Measurements from ENCODE around the gene ATP23. TPM values are rescaled to one million over a fixed set of nuclear protein-coding genes. Genes with fewer than 3 reads are reported as not detected.

Gene ATP23
- 10 to 100 TPM in 2 of 4 donors, 1 to 10 TPM in 2; 6.4 to 11.9 (median 8.4) TPM for total RNA-seq
- 14.3 TPM for polyA plus RNA-seq
- long read RNA-seq, donor 1, transcript ATP23-201 (6 exons, 1,245 nt) = major isoform, 7 of 9 reads
- long read RNA-seq, donor 1, partial matches to known transcripts = 0 of 9 reads
- long read RNA-seq, donor 1, other reads (novel, unspliced or antisense) = 2 of 9 reads
- long read RNA-seq, donor 2, partial matches to known transcripts = 0 of 6 reads
- long read RNA-seq, donor 2, other reads (novel, unspliced or antisense) = 3 of 6 reads
- long read RNA-seq, donor 3, transcript ATP23-201 (6 exons, 1,245 nt) = major isoform, 8 of 10 reads
- long read RNA-seq, donor 3, partial matches to known transcripts = 0 of 10 reads
- long read RNA-seq, donor 3, other reads (novel, unspliced or antisense) = 2 of 10 reads
- long read RNA-seq, donor 4, partial matches to known transcripts = 0 of 2 reads
- long read RNA-seq, donor 4, other reads (novel, unspliced or antisense) = 1 of 2 reads

GRCh38 chr12:57941165-57941894 lies at the start of gene ATP23:
ATP23 (plus strand) TSS chr12:57941567; CDS start chr12:57941702, 135 bp downstream.
- DNase-seq (peak; percentile 90 to 97 (median 94)), ATAC-seq (peak; percentile 95)
- under 1% methylated on average over 55 of the region's 55 CpGs for WGBS
- peak within 1 kb of the TSS; percentile 72 for H3K4me3 ChIP-seq (ENCODE audit: low read length)
- no peaks in the 10 kb centered on the region for H3K9me3 ChIP-seq (ENCODE audit: control insufficient read depth, low read length)
- H3K27ac ChIP-seq (ENCODE audit: low read length) = peak within 1 kb of the TSS; percentile 91
- H3K27me3 ChIP-seq (ENCODE audit: control insufficient read depth, insufficient read depth) = no peaks in the 10 kb centered on the region
- intact Hi-C loops (cut with DNase I) = no loop called here
- no peaks in the 10 kb centered on the region for H3K4me1 ChIP-seq (ENCODE audit: control insufficient read depth, insufficient read depth, low read length)

- no peak overlapping the region for H3K4me3 ChIP-seq (ENCODE audit: low read length)
- H3K4me1 ChIP-seq (ENCODE audit: control insufficient read depth, insufficient read depth, low read length) = peaks cover 47% of the 10 kb centered on the region
- 66% methylated on average over 9 of the region's 9 CpGs for WGBS
- peak overlapping the region; percentile 37 for H3K27ac ChIP-seq (ENCODE audit: low read length)
- no peaks in the 10 kb centered on the region for H3K27me3 ChIP-seq (ENCODE audit: control insufficient read depth, insufficient read depth)
- ATAC-seq (no peak), DNase-seq (peak in 1 of 3 donors; percentile 47)
- no peaks in the 10 kb centered on the region for H3K9me3 ChIP-seq (ENCODE audit: control insufficient read depth, low read length)
- intact Hi-C loops (cut with DNase I) = loop anchor here in 1 of 4 donors (5.0 kb wide), 1 partner anchor 45 kb away; the partner anchor contains the start of gene CTDSP2
Observed at GRCh38 chr12:57892232-57892972, 49.0 kb upstream of the ATP23 start.

- Histone ChIP-seq H3K4me3 (ENCODE audit: low read length) (no peak overlapping the region), H3K27me3 (ENCODE audit: control insufficient read depth, insufficient read depth) (no peaks in the 10 kb centered on the region), H3K27ac (ENCODE audit: low read length) (peak overlapping the region; percentile 100), H3K9me3 (ENCODE audit: control insufficient read depth, low read length) (no peaks in the 10 kb centered on the region), H3K4me1 (ENCODE audit: control insufficient read depth, insufficient read depth, low read length) (peaks cover 45% of the 10 kb centered on the region)
- intact Hi-C loops (cut with DNase I) = loop anchor here in 1 of 4 donors (5.0 kb wide), 1 partner anchor 46 kb away; the partner anchor contains the start of gene CTDSP2
- DNase-seq (peak; percentile 94 to 98 (median 97)), ATAC-seq (peak; percentile 74 to 79)
- 10% methylated on average over 13 of the region's 13 CpGs for WGBS
Observed at GRCh38 chr12:57893431-57894353, 47.7 kb upstream of the ATP23 start.

- WGBS = 58% methylated on average over 6 of the region's 6 CpGs
- no peak overlapping the region for H3K4me3 ChIP-seq (ENCODE audit: low read length)
- H3K9me3 ChIP-seq (ENCODE audit: control insufficient read depth, low read length) = no peaks in the 10 kb centered on the region
- intact Hi-C loops (cut with DNase I) = loop anchor here in 2 of 4 donors (5.0 kb wide), 2 partner anchors 47 to 62 kb away; partner anchors contain the start of gene CTDSP2 (in 2 of the 2)
- DNase-seq = no peak
- ATAC-seq = no peak
- peaks cover 42% of the 10 kb centered on the region for H3K4me1 ChIP-seq (ENCODE audit: control insufficient read depth, insufficient read depth, low read length)
- H3K27ac ChIP-seq (ENCODE audit: low read length) = peak overlapping the region; percentile 100
- no peaks in the 10 kb centered on the region for H3K27me3 ChIP-seq (ENCODE audit: control insufficient read depth, insufficient read depth)
Observed at GRCh38 chr12:57894399-57895292, 46.7 kb upstream of the ATP23 start.

GRCh38 chr12:57895389-57896114 lies 45.8 kb upstream of the ATP23 start:
- Histone ChIP-seq H3K4me1 (ENCODE audit: control insufficient read depth, insufficient read depth, low read length) (peaks cover 38% of the 10 kb centered on the region), H3K9me3 (ENCODE audit: control insufficient read depth, low read length) (no peaks in the 10 kb centered on the region), H3K27me3 (ENCODE audit: control insufficient read depth, insufficient read depth) (no peaks in the 10 kb centered on the region), H3K4me3 (ENCODE audit: low read length) (no peak overlapping the region), H3K27ac (ENCODE audit: low read length) (peak overlapping the region; percentile 100)
- peak in 1 of 3 donors; percentile 57 for DNase-seq
- ATAC-seq = no peak
- intact Hi-C loops (cut with DNase I) = loop anchor here in 1 of 4 donors (5.0 kb wide), 2 partner anchors 48 to 63 kb away; partner anchors contain the start of gene CTDSP2
- 42% methylated on average over 5 of the region's 5 CpGs for WGBS

- 4% methylated on average over 6 of the region's 6 CpGs for WGBS
- peak; percentile 3 for ATAC-seq
Observed at GRCh38 chr12:57896115-57896433, 45.3 kb upstream of the ATP23 start.

GRCh38 chr12:57896434-57897201 lies 44.7 kb upstream of the ATP23 start:
- Histone ChIP-seq H3K4me1 (ENCODE audit: control insufficient read depth, insufficient read depth, low read length) (peaks cover 38% of the 10 kb centered on the region), H3K27ac (ENCODE audit: low read length) (peak overlapping the region; percentile 100), H3K9me3 (ENCODE audit: control insufficient read depth, low read length) (no peaks in the 10 kb centered on the region), H3K4me3 (ENCODE audit: low read length) (peak overlapping the region; percentile 98), H3K27me3 (ENCODE audit: control insufficient read depth, insufficient read depth) (no peaks in the 10 kb centered on the region)
- ATAC-seq (peak; percentile 64 to 77), DNase-seq (peak; percentile 86 to 94 (median 93))
- intact Hi-C loops (cut with DNase I) = loop anchor here in 1 of 4 donors (5.0 kb wide), 2 partner anchors 49 to 64 kb away; partner anchors contain the start of gene CTDSP2
- WGBS = 1% methylated on average over 54 of the region's 54 CpGs

More at GRCh38 chr12:57896115-57896433, 45.3 kb upstream of the ATP23 start:
- Histone ChIP-seq H3K27me3 (ENCODE audit: control insufficient read depth, insufficient read depth) (no peaks in the 10 kb centered on the region), H3K9me3 (ENCODE audit: control insufficient read depth, low read length) (no peaks in the 10 kb centered on the region), H3K4me1 (ENCODE audit: control insufficient read depth, insufficient read depth, low read length) (peaks cover 38% of the 10 kb centered on the region), H3K4me3 (ENCODE audit: low read length) (peak overlapping the region; percentile 98), H3K27ac (ENCODE audit: low read length) (peak overlapping the region; percentile 100)
- intact Hi-C loops (cut with DNase I) = loop anchor here in 1 of 4 donors (5.0 kb wide), 2 partner anchors 49 to 64 kb away; partner anchors contain the start of gene CTDSP2
- DNase-seq = peak in 1 of 3 donors; percentile 69

- Histone ChIP-seq H3K27me3 (ENCODE audit: control insufficient read depth, insufficient read depth) (no peaks in the 10 kb centered on the region), H3K4me1 (ENCODE audit: control insufficient read depth, insufficient read depth, low read length) (peaks cover 36% of the 10 kb centered on the region), H3K4me3 (ENCODE audit: low read length) (peak overlapping the region; percentile 98), H3K9me3 (ENCODE audit: control insufficient read depth, low read length) (no peaks in the 10 kb centered on the region), H3K27ac (ENCODE audit: low read length) (no peak overlapping the region)
- DNase-seq = peak in 1 of 3 donors; percentile 36
- WGBS = 62% methylated on average over 10 of the region's 10 CpGs
- intact Hi-C loops (cut with DNase I) = loop anchor here in 1 of 4 donors (5.0 kb wide), 2 partner anchors 50 to 65 kb away; partner anchors contain the start of gene CTDSP2
- ATAC-seq = no peak
Observed at GRCh38 chr12:57897286-57897974, 43.9 kb upstream of the ATP23 start.
